HepG2 (cell line): Measurements from ENCODE around the gene DNMT3B. TPM values are rescaled to one million over a fixed set of nuclear protein-coding genes. Genes with fewer than 3 reads are reported as not detected.

Experiments used
- AHR ChIP-seq: IDR thresholded peaks from 2 replicates; pipeline ENCODE4 v1.6.1; 2018; ENCODE audit warnings: missing genetic modification reagents, missing compliant biosample characterization
- EHMT2 ChIP-seq: fragments of 200-600 bp; sonication (generic); IDR thresholded peaks from 2 replicates; pipeline ENCODE4 v1.7.0; 2017; ENCODE audit warnings: antibody characterized with exemption, low read depth, low read length, borderline replicate concordance
- GATAD1 ChIP-seq: IDR thresholded peaks from 2 replicates; pipeline ENCODE4 v1.6.1; 2016; ENCODE audit warnings: missing genetic modification reagents, missing compliant biosample characterization
- GPN1 ChIP-seq: sonication (generic); formaldehyde crosslinking; IDR thresholded peaks from 2 replicates; pipeline ENCODE4 v1.5.1; 2020; ENCODE audit warnings: missing genetic modification reagents, borderline replicate concordance
- JUN ChIP-seq: sonication (generic); formaldehyde crosslinking; IDR thresholded peaks from 2 replicates; pipeline ENCODE4 v1.4.0; 2020; ENCODE audit warnings: mild to moderate bottlenecking, missing genetic modification reagents
- MLLT10 ChIP-seq: sonication (generic); formaldehyde crosslinking; IDR thresholded peaks from 2 replicates; pipeline ENCODE4 v1.4.0; 2020; ENCODE audit warnings: missing genetic modification reagents
- PHF20 ChIP-seq: sonication (generic); formaldehyde crosslinking; IDR thresholded peaks from 2 replicates; pipeline ENCODE4 v1.5.0; 2020; ENCODE audit warnings: mild to moderate bottlenecking, missing genetic modification reagents
- SYNCRIP ChIP-seq: fragments of 200-400 bp; formaldehyde crosslinking; IDR thresholded peaks from 2 replicates; pipeline ENCODE4 v1.6.1; 2018; ENCODE audit warnings: mild to moderate bottlenecking, low read depth, low read length; ENCODE audit not compliant: insufficient read depth
- TMF1 ChIP-seq: sonication (generic); formaldehyde crosslinking; IDR thresholded peaks from 2 replicates; pipeline ENCODE4 v1.8.1; 2022; ENCODE audit warnings: low read depth, missing genetic modification reagents
- ZBTB8A ChIP-seq: sonication (generic); formaldehyde crosslinking; IDR thresholded peaks from 2 replicates; pipeline ENCODE4 v1.4.0; 2020; ENCODE audit warnings: mild to moderate bottlenecking, low read depth, missing genetic modification reagents, borderline replicate concordance
- ZFP36 ChIP-seq: fragments of 150-350 bp; IDR thresholded peaks from 2 replicates; pipeline ENCODE4 v1.6.1; 2018; ENCODE audit warnings: borderline replicate concordance, low read length, low read depth; ENCODE audit not compliant: partially characterized antibody
- ZNF235 ChIP-seq: sonication (generic); formaldehyde crosslinking; IDR thresholded peaks from 2 replicates; pipeline ENCODE4 v1.8.1; 2023; ENCODE audit warnings: mild to moderate bottlenecking, missing genetic modification reagents, borderline replicate concordance
- ZNF350 ChIP-seq: sonication (generic); formaldehyde crosslinking; IDR thresholded peaks from 2 replicates; pipeline ENCODE4 v1.4.0; 2020; ENCODE audit warnings: mild to moderate bottlenecking, low read depth, missing genetic modification reagents, borderline replicate concordance
- ZNF564 ChIP-seq: sonication (generic); formaldehyde crosslinking; IDR thresholded peaks from 2 replicates; pipeline ENCODE4 v1.8.1; 2023; ENCODE audit warnings: mild to moderate bottlenecking, missing genetic modification reagents
- polyA plus RNA-seq, 8 experiments: library from polyadenylated mRNA; depleted of rRNA in 3 of 8; stranded (reverse) in 7 of 8; unstranded in 1 of 8; fragments of >200 nt; fragmentation: Illumina TruSeq in 4 of 8; extraction: Trizol in 4 of 8; gene quantifications; 2 replicates each; pipeline versions ENCODE4 v1.2.1 to v1.2.3, GENCODE V29; 2011 to 2016; ENCODE audit warnings: low read depth in 4 of 8, missing spikeins in 1 of 8, mixed read lengths in 1 of 8; ENCODE audit not compliant: insufficient read depth in 1 of 8
- total RNA-seq, 5 experiments: library from RNA; depleted of rRNA; stranded (reverse); fragments of >200 nt; fragmentation: Illumina TruSeq; extraction: Trizol; gene quantifications; 2 replicates each; pipeline ENCODE4 v1.2.3, GENCODE V29; 2016; ENCODE audit warnings: low read depth in 1 of 5
- TF ChIP-seq, protein P1 (sequence below): sonication (generic); formaldehyde crosslinking; IDR thresholded peaks from 2 replicates; pipeline ENCODE4 v1.9.0; 2021; ENCODE audit warnings: missing genetic modification reagents, mild to moderate bottlenecking, borderline replicate concordance
- TF ChIP-seq, protein P2 (sequence below): sonication (generic); formaldehyde crosslinking; IDR thresholded peaks from 2 replicates; pipeline ENCODE4 v1.5.1; 2020; ENCODE audit warnings: missing genetic modification reagents, mild to moderate bottlenecking, borderline replicate concordance
- TF ChIP-seq, protein P3 (sequence below): fragments of 450-650 bp; IDR thresholded peaks from 2 replicates; pipeline ENCODE4 v1.6.1; 2016
- TF ChIP-seq, protein P4 (sequence below): IDR thresholded peaks from 2 replicates; pipeline ENCODE4 v1.4.0; 2020; ENCODE audit warnings: mild to moderate bottlenecking, missing genetic modification reagents

Gene DNMT3B
- total and polyA plus RNA-seq, 2 of the 13 experiments (the other 11 are each of a cell fraction or from before 2014, with no cell fraction given), result 3.8 to 13.9 TPM

- TF ChIP-seq, protein P1, sequence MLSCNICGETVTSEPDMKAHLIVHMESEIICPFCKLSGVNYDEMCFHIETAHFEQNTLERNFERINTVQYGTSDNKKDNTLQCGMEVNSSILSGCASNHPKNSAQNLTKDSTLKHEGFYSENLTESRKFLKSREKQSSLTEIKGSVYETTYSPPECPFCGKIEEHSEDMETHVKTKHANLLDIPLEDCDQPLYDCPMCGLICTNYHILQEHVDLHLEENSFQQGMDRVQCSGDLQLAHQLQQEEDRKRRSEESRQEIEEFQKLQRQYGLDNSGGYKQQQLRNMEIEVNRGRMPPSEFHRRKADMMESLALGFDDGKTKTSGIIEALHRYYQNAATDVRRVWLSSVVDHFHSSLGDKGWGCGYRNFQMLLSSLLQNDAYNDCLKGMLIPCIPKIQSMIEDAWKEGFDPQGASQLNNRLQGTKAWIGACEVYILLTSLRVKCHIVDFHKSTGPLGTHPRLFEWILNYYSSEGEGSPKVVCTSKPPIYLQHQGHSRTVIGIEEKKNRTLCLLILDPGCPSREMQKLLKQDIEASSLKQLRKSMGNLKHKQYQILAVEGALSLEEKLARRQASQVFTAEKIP (CRISPR knock-in tag), result no peak
- no peak for TF ChIP-seq SYNCRIP
- peak; percentile 56 for TF ChIP-seq PHF20 (CRISPR knock-in tag)
- peak; percentile 74 for TF ChIP-seq GATAD1 (CRISPR knock-in tag)
- no peak; the same call in 1 of the 2 replicates for TF ChIP-seq ZNF350
- no peak for TF ChIP-seq ZBTB8A (CRISPR knock-in tag)
- peak; percentile 81 for TF ChIP-seq ZFP36
- TF ChIP-seq, protein P2, sequence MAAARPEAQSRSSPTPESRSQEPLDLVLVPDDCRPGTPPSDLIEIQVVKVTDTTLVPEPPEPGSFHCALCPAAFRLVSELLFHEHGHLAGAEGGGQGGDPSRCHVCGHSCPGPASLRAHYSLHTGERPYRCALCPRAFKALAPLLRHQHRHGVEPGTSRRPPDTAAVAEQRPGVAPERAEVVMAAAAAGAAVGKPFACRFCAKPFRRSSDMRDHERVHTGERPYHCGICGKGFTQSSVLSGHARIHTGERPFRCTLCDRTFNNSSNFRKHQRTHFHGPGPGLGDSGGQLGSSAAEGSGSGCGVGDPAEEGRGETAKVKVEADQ, result peak; percentile 76; the same call in 1 of the 2 replicates
- TF ChIP-seq EHMT2, result no peak
- no peak for TF ChIP-seq MLLT10 (CRISPR knock-in tag)
- TF ChIP-seq ZNF235 (CRISPR knock-in tag), result no peak
- TF ChIP-seq, protein P3, sequence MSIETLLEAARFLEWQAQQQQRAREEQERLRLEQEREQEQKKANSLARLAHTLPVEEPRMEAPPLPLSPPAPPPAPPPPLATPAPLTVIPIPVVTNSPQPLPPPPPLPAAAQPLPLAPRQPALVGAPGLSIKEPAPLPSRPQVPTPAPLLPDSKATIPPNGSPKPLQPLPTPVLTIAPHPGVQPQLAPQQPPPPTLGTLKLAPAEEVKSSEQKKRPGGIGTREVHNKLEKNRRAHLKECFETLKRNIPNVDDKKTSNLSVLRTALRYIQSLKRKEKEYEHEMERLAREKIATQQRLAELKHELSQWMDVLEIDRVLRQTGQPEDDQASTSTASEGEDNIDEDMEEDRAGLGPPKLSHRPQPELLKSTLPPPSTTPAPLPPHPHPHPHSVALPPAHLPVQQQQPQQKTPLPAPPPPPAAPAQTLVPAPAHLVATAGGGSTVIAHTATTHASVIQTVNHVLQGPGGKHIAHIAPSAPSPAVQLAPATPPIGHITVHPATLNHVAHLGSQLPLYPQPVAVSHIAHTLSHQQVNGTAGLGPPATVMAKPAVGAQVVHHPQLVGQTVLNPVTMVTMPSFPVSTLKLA, result no peak
- no peak for TF ChIP-seq GPN1 (CRISPR knock-in tag)
- TF ChIP-seq, protein P4, sequence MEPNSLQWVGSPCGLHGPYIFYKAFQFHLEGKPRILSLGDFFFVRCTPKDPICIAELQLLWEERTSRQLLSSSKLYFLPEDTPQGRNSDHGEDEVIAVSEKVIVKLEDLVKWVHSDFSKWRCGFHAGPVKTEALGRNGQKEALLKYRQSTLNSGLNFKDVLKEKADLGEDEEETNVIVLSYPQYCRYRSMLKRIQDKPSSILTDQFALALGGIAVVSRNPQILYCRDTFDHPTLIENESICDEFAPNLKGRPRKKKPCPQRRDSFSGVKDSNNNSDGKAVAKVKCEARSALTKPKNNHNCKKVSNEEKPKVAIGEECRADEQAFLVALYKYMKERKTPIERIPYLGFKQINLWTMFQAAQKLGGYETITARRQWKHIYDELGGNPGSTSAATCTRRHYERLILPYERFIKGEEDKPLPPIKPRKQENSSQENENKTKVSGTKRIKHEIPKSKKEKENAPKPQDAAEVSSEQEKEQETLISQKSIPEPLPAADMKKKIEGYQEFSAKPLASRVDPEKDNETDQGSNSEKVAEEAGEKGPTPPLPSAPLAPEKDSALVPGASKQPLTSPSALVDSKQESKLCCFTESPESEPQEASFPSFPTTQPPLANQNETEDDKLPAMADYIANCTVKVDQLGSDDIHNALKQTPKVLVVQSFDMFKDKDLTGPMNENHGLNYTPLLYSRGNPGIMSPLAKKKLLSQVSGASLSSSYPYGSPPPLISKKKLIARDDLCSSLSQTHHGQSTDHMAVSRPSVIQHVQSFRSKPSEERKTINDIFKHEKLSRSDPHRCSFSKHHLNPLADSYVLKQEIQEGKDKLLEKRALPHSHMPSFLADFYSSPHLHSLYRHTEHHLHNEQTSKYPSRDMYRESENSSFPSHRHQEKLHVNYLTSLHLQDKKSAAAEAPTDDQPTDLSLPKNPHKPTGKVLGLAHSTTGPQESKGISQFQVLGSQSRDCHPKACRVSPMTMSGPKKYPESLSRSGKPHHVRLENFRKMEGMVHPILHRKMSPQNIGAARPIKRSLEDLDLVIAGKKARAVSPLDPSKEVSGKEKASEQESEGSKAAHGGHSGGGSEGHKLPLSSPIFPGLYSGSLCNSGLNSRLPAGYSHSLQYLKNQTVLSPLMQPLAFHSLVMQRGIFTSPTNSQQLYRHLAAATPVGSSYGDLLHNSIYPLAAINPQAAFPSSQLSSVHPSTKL (CRISPR knock-in tag), result no peak
- TF ChIP-seq JUN, result no peak
- TF ChIP-seq TMF1 (CRISPR knock-in tag), result no peak
- TF ChIP-seq ZNF564 (CRISPR knock-in tag), result no peak
- TF ChIP-seq AHR (CRISPR knock-in tag), result no peak; the same call in 1 of the 2 replicates
Measured at GRCh38 chr20:32761831-32762753, at the start of gene DNMT3B (continued).
